GM12878 (cell line): ENCODE data around the gene GALNT18. TPM values are rescaled to one million over a fixed set of nuclear protein-coding genes. Genes with fewer than 3 reads are reported as not detected.

Source experiments
- ATF7 ChIP-seq: fragments of 450-650 bp; IDR thresholded peaks from 2 replicates; pipeline ENCODE4 v1.6.1; 2016; ENCODE audit warnings: low read depth, mild to moderate bottlenecking
- BRCA1 ChIP-seq: IDR thresholded peaks from 2 replicates; pipeline ENCODE4 v1.6.1; 2011; ENCODE audit warnings: low read depth, low read length, improper control_type of control experiment
- CBFB ChIP-seq: IDR thresholded peaks from 2 replicates; pipeline ENCODE4 v1.6.1; 2016; ENCODE audit warnings: antibody characterized with exemption, low read depth
- CHD1 ChIP-seq: IDR thresholded peaks from 2 replicates; pipeline ENCODE4 v1.6.1; 2012; ENCODE audit warnings: low read depth, low read length, improper control_type of control experiment
- EZH2 ChIP-seq: IDR thresholded peaks from 2 replicates; pipeline ENCODE4 v1.6.1; 2012; ENCODE audit warnings: low read depth, mild to moderate bottlenecking, control low read depth, inconsistent platforms, low read length, borderline replicate concordance; ENCODE audit not compliant: control insufficient read depth
- GABPA ChIP-seq: IDR thresholded peaks from 2 replicates; pipeline ENCODE4 v1.6.1; 2014; ENCODE audit warnings: antibody characterized with exemption, low read depth, mild to moderate bottlenecking, inconsistent platforms
- HCFC1 ChIP-seq: fragments of 150-350 bp; IDR thresholded peaks from 2 replicates; pipeline ENCODE4 v1.6.1; 2014; ENCODE audit warnings: low read length
- MTA2 ChIP-seq: fragments of 450-650 bp; IDR thresholded peaks from 2 replicates; pipeline ENCODE4 v1.6.1; 2016; ENCODE audit warnings: low read depth, mild to moderate bottlenecking, moderate library complexity
- MXI1 ChIP-seq: fragments of 150-350 bp; IDR thresholded peaks from 2 replicates; pipeline ENCODE4 v1.6.1; 2011; ENCODE audit warnings: low read depth, mild to moderate bottlenecking, inconsistent platforms, low read length, improper control_type of control experiment
- NBN ChIP-seq: fragments of 450-650 bp; IDR thresholded peaks from 2 replicates; pipeline ENCODE4 v1.6.1; 2016
- NFYB ChIP-seq: IDR thresholded peaks from 2 replicates; pipeline ENCODE4 v1.6.1; 2011; ENCODE audit warnings: low read depth, mild to moderate bottlenecking, low read length, improper control_type of control experiment, moderate library complexity; ENCODE audit not compliant: insufficient read depth
- NR2C2 ChIP-seq: IDR thresholded peaks from 2 replicates; pipeline ENCODE4 v1.6.1; 2011; ENCODE audit warnings: borderline replicate concordance, low read depth; ENCODE audit not compliant: control insufficient read depth, insufficient read length
- PAX5 ChIP-seq: IDR thresholded peaks from 2 replicates; pipeline ENCODE4 v1.6.1; 2011; ENCODE audit warnings: low read depth, low read length, borderline replicate concordance
- POLR2A ChIP-seq: IDR thresholded peaks from 2 replicates; pipeline ENCODE4 v1.6.1; 2011; ENCODE audit warnings: low read depth, mild to moderate bottlenecking, low read length
- SIN3A ChIP-seq: IDR thresholded peaks from 2 replicates; pipeline ENCODE4 v1.6.1; 2012; ENCODE audit warnings: low read depth, low read length, improper control_type of control experiment
- YY1 ChIP-seq: IDR thresholded peaks from 2 replicates; pipeline ENCODE4 v1.6.1; 2011; ENCODE audit warnings: low read depth, mild to moderate bottlenecking, low read length
- ZNF217 ChIP-seq: fragments of 450-650 bp; IDR thresholded peaks from 2 replicates; pipeline ENCODE4 v1.6.1; 2017; ENCODE audit warnings: antibody characterized with exemption, mild to moderate bottlenecking
- polyA plus RNA-seq, 11 experiments: library from polyadenylated mRNA; depleted of rRNA in 4 of 11; unstranded in 6 of 11; stranded (reverse) in 5 of 11; fragments of >200 nt; fragmentation: Nextera tagmentation in 4 of 11; fragmentation: Illumina TruSeq in 1 of 11; extraction: Ambion mirVana in 4 of 11; extraction: Trizol in 1 of 11; gene quantifications; 1 replicate in 1 of 11; 2 replicates in 10 of 11; pipeline versions ENCODE4 v1.2.1 to v1.2.3, GENCODE V29; 2011 to 2016; ENCODE audit warnings: inconsistent platforms in 2 of 11, missing spikeins in 2 of 11, low read depth in 1 of 11
- total RNA-seq, 4 experiments: library from RNA; depleted of rRNA in 3 of 4; stranded (reverse); fragments of >200 nt in 3 of 4; fragmentation: Illumina TruSeq in 1 of 4; extraction: Trizol in 1 of 4; gene quantifications; 2 replicates each; pipeline versions ENCODE4 v1.2.1 to v1.2.3, GENCODE V29; 2013 to 2021
- TF ChIP-seq, protein P1 (sequence below): IDR thresholded peaks from 2 replicates; pipeline ENCODE4 v1.6.1; 2012; ENCODE audit warnings: low read depth, low read length, improper control_type of control experiment
- TF ChIP-seq, protein P2 (sequence below): IDR thresholded peaks from 2 replicates; pipeline ENCODE4 v1.6.1; 2011; ENCODE audit warnings: borderline replicate concordance, low read depth, mild to moderate bottlenecking, moderate library complexity, mixed read lengths, low read length; ENCODE audit not compliant: insufficient read depth; ENCODE audit errors: extremely low read length
- TF ChIP-seq, protein P3 (sequence below): fragments of 450-650 bp; IDR thresholded peaks from 2 replicates; pipeline ENCODE4 v1.6.1; 2017; ENCODE audit warnings: antibody characterized with exemption, mild to moderate bottlenecking, moderate library complexity
- TF ChIP-seq, protein P4 (sequence below): fragments of 450-650 bp; IDR thresholded peaks from 2 replicates; pipeline ENCODE4 v1.6.1; 2016; ENCODE audit warnings: mild to moderate bottlenecking

Gene GALNT18
- total and polyA plus RNA-seq, 10 of the 15 experiments (the other 5 are each of a cell fraction or from before 2014, with no cell fraction given): 1.2 to 14.2 (median 6.3) TPM

DNA sequence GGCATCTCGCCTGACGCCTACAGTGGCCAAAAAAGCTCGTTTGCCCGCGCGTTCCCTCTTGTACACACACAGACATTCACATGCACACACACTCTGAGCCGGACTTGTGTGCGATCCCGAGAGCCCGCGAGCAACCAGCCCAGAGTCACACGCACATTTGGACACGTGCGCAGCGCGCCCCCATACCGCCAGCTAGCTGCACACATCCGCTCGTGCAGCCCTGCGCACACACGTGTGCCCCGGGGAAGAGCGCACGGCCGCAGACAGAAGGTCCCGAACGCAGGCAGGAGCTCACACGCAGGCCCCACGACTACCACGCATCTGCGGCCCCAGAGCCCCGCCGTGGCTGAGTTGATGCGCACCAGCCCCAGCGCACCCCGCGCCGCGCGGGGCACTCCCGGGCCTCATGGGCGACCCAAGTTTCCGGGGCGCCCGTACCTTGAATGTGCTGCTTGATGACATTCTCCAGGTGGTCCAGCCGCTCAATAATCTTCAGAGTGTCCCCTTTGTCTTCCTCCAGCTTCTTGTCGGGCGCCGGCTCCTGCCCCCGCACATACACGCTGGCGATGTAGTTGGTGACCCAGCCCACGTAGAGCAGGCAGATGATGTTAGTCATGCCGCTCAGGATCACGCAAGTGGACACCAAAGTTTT is 758 bp downstream of the GALNT18 start (continued):
- TF ChIP-seq NR2C2: no peak
- TF ChIP-seq POLR2A: peak; percentile 74
- no peak for TF ChIP-seq CBFB
- TF ChIP-seq GABPA: no peak
- peak; percentile 13; the same call in 1 of the 2 replicates for TF ChIP-seq MTA2
- TF ChIP-seq CHD1: no peak
- no peak for TF ChIP-seq HCFC1
- TF ChIP-seq ATF7: no peak
- TF ChIP-seq NBN: no peak
- TF ChIP-seq, protein P1, sequence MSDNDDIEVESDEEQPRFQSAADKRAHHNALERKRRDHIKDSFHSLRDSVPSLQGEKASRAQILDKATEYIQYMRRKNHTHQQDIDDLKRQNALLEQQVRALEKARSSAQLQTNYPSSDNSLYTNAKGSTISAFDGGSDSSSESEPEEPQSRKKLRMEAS: peak; percentile 85
- no peak for TF ChIP-seq NFYB
- TF ChIP-seq ZNF217: no peak
- TF ChIP-seq BRCA1: no peak
- TF ChIP-seq YY1: 0 out of 2 replicates have a peak, but pooled peaks have one; percentile 13
- no peak for TF ChIP-seq EZH2
- TF ChIP-seq MXI1: peak; percentile 71
- TF ChIP-seq, protein P2, sequence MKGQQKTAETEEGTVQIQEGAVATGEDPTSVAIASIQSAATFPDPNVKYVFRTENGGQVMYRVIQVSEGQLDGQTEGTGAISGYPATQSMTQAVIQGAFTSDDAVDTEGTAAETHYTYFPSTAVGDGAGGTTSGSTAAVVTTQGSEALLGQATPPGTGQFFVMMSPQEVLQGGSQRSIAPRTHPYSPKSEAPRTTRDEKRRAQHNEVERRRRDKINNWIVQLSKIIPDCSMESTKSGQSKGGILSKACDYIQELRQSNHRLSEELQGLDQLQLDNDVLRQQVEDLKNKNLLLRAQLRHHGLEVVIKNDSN: peak; percentile 76
- TF ChIP-seq, protein P3, sequence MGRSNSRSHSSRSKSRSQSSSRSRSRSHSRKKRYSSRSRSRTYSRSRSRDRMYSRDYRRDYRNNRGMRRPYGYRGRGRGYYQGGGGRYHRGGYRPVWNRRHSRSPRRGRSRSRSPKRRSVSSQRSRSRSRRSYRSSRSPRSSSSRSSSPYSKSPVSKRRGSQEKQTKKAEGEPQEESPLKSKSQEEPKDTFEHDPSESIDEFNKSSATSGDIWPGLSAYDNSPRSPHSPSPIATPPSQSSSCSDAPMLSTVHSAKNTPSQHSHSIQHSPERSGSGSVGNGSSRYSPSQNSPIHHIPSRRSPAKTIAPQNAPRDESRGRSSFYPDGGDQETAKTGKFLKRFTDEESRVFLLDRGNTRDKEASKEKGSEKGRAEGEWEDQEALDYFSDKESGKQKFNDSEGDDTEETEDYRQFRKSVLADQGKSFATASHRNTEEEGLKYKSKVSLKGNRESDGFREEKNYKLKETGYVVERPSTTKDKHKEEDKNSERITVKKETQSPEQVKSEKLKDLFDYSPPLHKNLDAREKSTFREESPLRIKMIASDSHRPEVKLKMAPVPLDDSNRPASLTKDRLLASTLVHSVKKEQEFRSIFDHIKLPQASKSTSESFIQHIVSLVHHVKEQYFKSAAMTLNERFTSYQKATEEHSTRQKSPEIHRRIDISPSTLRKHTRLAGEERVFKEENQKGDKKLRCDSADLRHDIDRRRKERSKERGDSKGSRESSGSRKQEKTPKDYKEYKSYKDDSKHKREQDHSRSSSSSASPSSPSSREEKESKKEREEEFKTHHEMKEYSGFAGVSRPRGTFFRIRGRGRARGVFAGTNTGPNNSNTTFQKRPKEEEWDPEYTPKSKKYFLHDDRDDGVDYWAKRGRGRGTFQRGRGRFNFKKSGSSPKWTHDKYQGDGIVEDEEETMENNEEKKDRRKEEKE: no peak
- TF ChIP-seq, protein P4, sequence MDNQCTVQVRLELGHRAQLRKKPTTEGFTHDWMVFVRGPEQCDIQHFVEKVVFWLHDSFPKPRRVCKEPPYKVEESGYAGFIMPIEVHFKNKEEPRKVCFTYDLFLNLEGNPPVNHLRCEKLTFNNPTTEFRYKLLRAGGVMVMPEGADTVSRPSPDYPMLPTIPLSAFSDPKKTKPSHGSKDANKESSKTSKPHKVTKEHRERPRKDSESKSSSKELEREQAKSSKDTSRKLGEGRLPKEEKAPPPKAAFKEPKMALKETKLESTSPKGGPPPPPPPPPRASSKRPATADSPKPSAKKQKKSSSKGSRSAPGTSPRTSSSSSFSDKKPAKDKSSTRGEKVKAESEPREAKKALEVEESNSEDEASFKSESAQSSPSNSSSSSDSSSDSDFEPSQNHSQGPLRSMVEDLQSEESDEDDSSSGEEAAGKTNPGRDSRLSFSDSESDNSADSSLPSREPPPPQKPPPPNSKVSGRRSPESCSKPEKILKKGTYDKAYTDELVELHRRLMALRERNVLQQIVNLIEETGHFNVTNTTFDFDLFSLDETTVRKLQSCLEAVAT: no peak
- no peak for TF ChIP-seq PAX5
- peak; percentile 42; the same call in 1 of the 2 replicates for TF ChIP-seq SIN3A
